SK-MEL-5 (cell line): ENCODE data around the gene PLEKHB1. TPM values are rescaled to one million over a fixed set of nuclear protein-coding genes. Genes with fewer than 3 reads are reported as not detected.
A peak's percentile ranks its signal among the peaks of the same experiment; 100 is the strongest.

Source experiments
- DNase-seq: peaks from one replicate; pipeline ENCODE4 v3.0.0-alpha.2; 2016; ENCODE audit warnings: low read depth, low spot score
- in situ Hi-C: cut with HindIII; loops from 2 replicates; pipeline ENCODE4 v1.10.0; 2016; ENCODE audit warnings: low sequenced_read_pairs, high pct_unique_total_duplicates, low pct_unique_long_range_greater_than_20kb
- total RNA-seq: library from RNA; depleted of rRNA; stranded (reverse); fragments of >200 nt; shearing (Covaris generic); gene quantifications from 2 replicates; pipeline ENCODE4 v1.2.3, GENCODE V29; 2014

PLEKHB1 gene
- total RNA-seq, 1 experiment from 2014 or later: 48.5 TPM

- in situ Hi-C loops: no loop called here
These were observed 4.7 kb upstream of the PLEKHB1 start for GRCh38 chr11:73641668-73642067.

GRCh38 chr11:73645121-73645969 lies 1.0 kb upstream of the PLEKHB1 start:
- in situ Hi-C loops: no loop called here

More at GRCh38 chr11:73641668-73642067, 4.7 kb upstream of the PLEKHB1 start:
- no peak for DNase-seq

GRCh38 chr11:73647459-73648100 lies 1.2 kb downstream of the PLEKHB1 start:
- DNase-seq: peak; percentile 43

More at GRCh38 chr11:73645121-73645969, 1.0 kb upstream of the PLEKHB1 start:
- DNase-seq: no peak

GRCh38 chr11:73648121-73648520 lies 1.7 kb downstream of the PLEKHB1 start:
- no peak for DNase-seq
- in situ Hi-C loops: no loop called here

More at GRCh38 chr11:73647459-73648100, 1.2 kb downstream of the PLEKHB1 start:
- in situ Hi-C loops: no loop called here

GRCh38 chr11:73648571-73649046 lies 2.2 kb downstream of the PLEKHB1 start:
- DNase-seq: no peak
- in situ Hi-C loops: no loop called here

GRCh38 chr11:73649206-73649605 lies 2.8 kb downstream of the PLEKHB1 start:
- in situ Hi-C loops: no loop called here
- no peak for DNase-seq

- no peak for DNase-seq
- in situ Hi-C loops: no loop called here
These were observed 4.0 kb downstream of the PLEKHB1 start for GRCh38 chr11:73650400-73650799.

GRCh38 chr11:73651252-73651651 lies 4.9 kb downstream of the PLEKHB1 start:
- DNase-seq: no peak
- in situ Hi-C loops: no loop called here

- in situ Hi-C loops: no loop called here
- peak; percentile 30 for DNase-seq
These were observed 5.3 kb downstream of the PLEKHB1 start for GRCh38 chr11:73651661-73652045.

GRCh38 chr11:73652046-73652730 lies 5.8 kb downstream of the PLEKHB1 start:
- in situ Hi-C loops: no loop called here
- peak; percentile 100 for DNase-seq

GRCh38 chr11:73652856-73653559 lies 6.6 kb downstream of the PLEKHB1 start:
- no peak for DNase-seq
- in situ Hi-C loops: no loop called here

- no peak for DNase-seq
- in situ Hi-C loops: no loop called here
These were observed 7.6 kb downstream of the PLEKHB1 start for GRCh38 chr11:73653996-73654395.

- in situ Hi-C loops: no loop called here
- DNase-seq: no peak
These were observed 8.2 kb downstream of the PLEKHB1 start for GRCh38 chr11:73654482-73655021.

GRCh38 chr11:73655686-73656085 lies 9.3 kb downstream of the PLEKHB1 start:
- no peak for DNase-seq
- in situ Hi-C loops: no loop called here

- in situ Hi-C loops: no loop called here
- no peak for DNase-seq
These were observed 10.6 kb downstream of the PLEKHB1 start for GRCh38 chr11:73656985-73657384.

- in situ Hi-C loops: no loop called here
- DNase-seq: no peak
These were observed 13.6 kb downstream of the PLEKHB1 start for GRCh38 chr11:73659961-73660360.

GRCh38 chr11:73660497-73661034 lies 14.2 kb downstream of the PLEKHB1 start:
- DNase-seq: no peak
- in situ Hi-C loops: no loop called here
